Measurements from ENCODE around the gene MYDGF. TPM values are rescaled to one million over a fixed set of nuclear protein-coding genes. Genes with fewer than 3 reads are reported as not detected.

MYDGF gene
- total RNA-seq, 2 experiments from 2014 or later = 73.3 to 77.3 TPM

GRCh38 chr19:4713384-4713951 lies 43.3 kb upstream of the MYDGF start:
- H3K4me1 ChIP-seq (ENCODE audit: insufficient read depth, low read length, poor library complexity, severe bottlenecking) = no peaks in the 10 kb centered on the region
- no peak for DNase-seq (ENCODE audit: low spot score)
- H3K9me2 ChIP-seq (ENCODE audit: insufficient read depth, low read length) = no peaks in the 10 kb centered on the region
- ChIA-PET POLR2A (no interaction called here), CTCF (ENCODE audit: unreplicated experiment) (interaction anchor here (0.6 kb wide), 1 partner anchor 358 kb away, joined by 4 read pairs; no protein-coding TSS in a partner anchor)
- H3K9me3 ChIP-seq (ENCODE audit: low read length) = no peaks in the 10 kb centered on the region
- H3K27ac ChIP-seq (ENCODE audit: low read depth, low read length, poor library complexity, severe bottlenecking) = no peak overlapping the region
- no peaks in the 10 kb centered on the region for H4K20me1 ChIP-seq (ENCODE audit: insufficient read depth, low read length)
- no TSS peak for BruUV-seq (replicated peaks)
- peaks cover 74% of the 10 kb centered on the region for H3K36me3 ChIP-seq (ENCODE audit: insufficient read depth, low read length)
- no peak overlapping the region for H3K4me3 ChIP-seq (ENCODE audit: low read depth, low read length, poor library complexity, severe bottlenecking)
- H2AFZ ChIP-seq (ENCODE audit: low read length) = no peak overlapping the region
- intact Hi-C loops (cut with micrococcal nuclease; ENCODE audit: unreplicated experiment) = no loop called here
- H3K4me2 ChIP-seq (ENCODE audit: low read length) = no peak overlapping the region
- H3K79me2 ChIP-seq (ENCODE audit: insufficient read depth, low read depth, low read length) = no peaks in the 10 kb centered on the region
- TF ChIP-seq EZH2phosphoT487 (IDR thresholded peaks at IDR 0.05; ENCODE audit: borderline replicate concordance, low read depth, low read length) = no peak
- TF ChIP-seq CTCF (conservative IDR thresholded peaks at IDR 0.05; ENCODE audit: low read length) = no peak

- H3K27ac ChIP-seq (ENCODE audit: low read depth, low read length, poor library complexity, severe bottlenecking) = no peak overlapping the region
- H3K4me3 ChIP-seq (ENCODE audit: low read depth, low read length, poor library complexity, severe bottlenecking) = no peak overlapping the region
- intact Hi-C loops (cut with micrococcal nuclease; ENCODE audit: unreplicated experiment) = no loop called here
- no peaks in the 10 kb centered on the region for H3K9me2 ChIP-seq (ENCODE audit: insufficient read depth, low read length)
- H3K4me1 ChIP-seq (ENCODE audit: insufficient read depth, low read length, poor library complexity, severe bottlenecking) = no peaks in the 10 kb centered on the region
- H3K9me3 ChIP-seq (ENCODE audit: low read length) = no peaks in the 10 kb centered on the region
- DNase-seq (ENCODE audit: low spot score) = no peak
- BruUV-seq (replicated peaks) = no TSS peak
- CTCF ChIA-PET (ENCODE audit: unreplicated experiment) = no interaction called here
- no peaks in the 10 kb centered on the region for H3K79me2 ChIP-seq (ENCODE audit: insufficient read depth, low read depth, low read length)
- H2AFZ ChIP-seq (ENCODE audit: low read length) = no peak overlapping the region
- no peaks in the 10 kb centered on the region for H4K20me1 ChIP-seq (ENCODE audit: insufficient read depth, low read length)
- TF ChIP-seq CTCF (conservative IDR thresholded peaks at IDR 0.05; ENCODE audit: low read length) = no peak
- TF ChIP-seq EZH2phosphoT487 (IDR thresholded peaks at IDR 0.05; ENCODE audit: borderline replicate concordance, low read depth, low read length) = no peak
- H3K36me3 ChIP-seq (ENCODE audit: insufficient read depth, low read length) = peaks cover 71% of the 10 kb centered on the region
- POLR2A ChIA-PET = no interaction called here
- no peak overlapping the region for H3K4me2 ChIP-seq (ENCODE audit: low read length)
These were observed 42.6 kb upstream of the MYDGF start for GRCh38 chr19:4712771-4713170.

GRCh38 chr19:4711211-4711610 lies 41.1 kb upstream of the MYDGF start:
- H3K36me3 ChIP-seq (ENCODE audit: insufficient read depth, low read length) = peaks cover 58% of the 10 kb centered on the region
- ChIA-PET CTCF (ENCODE audit: unreplicated experiment) (no interaction called here), POLR2A (interaction anchor here (0.6 kb wide), 1 partner anchor 351 kb away, joined by 3 read pairs; no protein-coding TSS in a partner anchor)
- no TSS peak for BruUV-seq (replicated peaks)
- H3K4me1 ChIP-seq (ENCODE audit: insufficient read depth, low read length, poor library complexity, severe bottlenecking) = no peaks in the 10 kb centered on the region
- no peak overlapping the region for H3K4me3 ChIP-seq (ENCODE audit: low read depth, low read length, poor library complexity, severe bottlenecking)
- TF ChIP-seq CTCF (conservative IDR thresholded peaks at IDR 0.05; ENCODE audit: low read length) (no peak), EZH2phosphoT487 (IDR thresholded peaks at IDR 0.05; ENCODE audit: borderline replicate concordance, low read depth, low read length) (no peak)
- no peaks in the 10 kb centered on the region for H3K79me2 ChIP-seq (ENCODE audit: insufficient read depth, low read depth, low read length)
- no peaks in the 10 kb centered on the region for H3K9me3 ChIP-seq (ENCODE audit: low read length)
- intact Hi-C loops (cut with micrococcal nuclease; ENCODE audit: unreplicated experiment) = no loop called here
- H4K20me1 ChIP-seq (ENCODE audit: insufficient read depth, low read length) = no peaks in the 10 kb centered on the region
- H2AFZ ChIP-seq (ENCODE audit: low read length) = no peak overlapping the region
- H3K27ac ChIP-seq (ENCODE audit: low read depth, low read length, poor library complexity, severe bottlenecking) = no peak overlapping the region
- H3K4me2 ChIP-seq (ENCODE audit: low read length) = no peak overlapping the region
- H3K9me2 ChIP-seq (ENCODE audit: insufficient read depth, low read length) = no peaks in the 10 kb centered on the region
- DNase-seq (ENCODE audit: low spot score) = no peak
